A549 (cell line): ENCODE data around the gene PCDHGB2. TPM values are rescaled to one million over a fixed set of nuclear protein-coding genes. Genes with fewer than 3 reads are reported as not detected.
"Not testable (repeated sequence)": the region's sequence is repeated elsewhere in the genome, so short reads cannot be mapped to it uniquely, and the experiment has no call there.

Source experiments
- ATAC-seq, 2 experiments: fragments of 200-7000 bp in 1 of 2; fragments of >200 bp in 1 of 2; cut with Nextera tagmentation in 1 of 2; cut with Tn5 transposase in 1 of 2; 3 replicates each; pipeline versions ENCODE4 v1.8.0 to v1.9.1; 2018 to 2020; ENCODE audit warnings: mild to moderate bottlenecking in 1 of 2, moderate library complexity in 1 of 2
- CTCF ChIA-PET: fragments of 300-600 bp; sonication (Branson Sonifier 250); formaldehyde crosslinking; extraction: SDS; loops from one replicate; lab custom pipeline; 2021; ENCODE audit warnings: antibody characterized with exemption, inconsistent platforms; lab: Yijun Ruan, JAX
- POLR2A ChIA-PET: fragments of 350-600 bp; formaldehyde crosslinking; extraction: SDS; loops from one replicate; lab custom pipeline; 2021; ENCODE audit warnings: antibody characterized with exemption, inconsistent platforms; lab: Yijun Ruan, JAX
- DNase-seq, 2 experiments: peaks; one replicate each; pipeline versions ENCODE4 v3.0.0 to v3.0.0-alpha.2; 2011 to 2016; ENCODE audit warnings: low read depth in 1 of 2, low spot score in 1 of 2
- FAIRE-seq: peaks from 2 replicates; lab custom pipeline; 2011; peaks lifted over from hg19 to GRCh38; lab: Jason Lieb, UNC
- H3K27ac ChIP-seq, 2 experiments: fragments of >200 bp; sonication (Bioruptor Twin); formaldehyde crosslinking; 3 replicates each; pipeline ENCODE4 v1.5.1; 2016 to 2017
- H3K4me1 ChIP-seq: fragments of >200 bp; sonication (Bioruptor Twin); formaldehyde crosslinking; 3 replicates; pipeline ENCODE4 v1.6.1; 2016
- H3K4me2 ChIP-seq: fragments of >200 bp; sonication (Bioruptor Twin); formaldehyde crosslinking; 3 replicates; pipeline ENCODE4 v1.6.1; 2016
- H3K4me3 ChIP-seq: fragments of >200 bp; sonication (Bioruptor Twin); formaldehyde crosslinking; 3 replicates; pipeline ENCODE4 v1.5.1; 2016
- H3K9me3 ChIP-seq: fragments of >200 bp; sonication (Bioruptor Twin); formaldehyde crosslinking; 3 replicates; pipeline ENCODE4 v1.6.1; 2016
- BHLHE40 ChIP-seq: IDR thresholded peaks from 2 replicates; pipeline ENCODE4 v1.6.1; 2012; ENCODE audit warnings: low read depth, low read length, inconsistent platforms
- CBX2 ChIP-seq: fragments of 200-600 bp; sonication (generic); IDR thresholded peaks from 2 replicates; pipeline ENCODE4 v1.6.1; 2016; ENCODE audit warnings: low read depth, mild to moderate bottlenecking, borderline replicate concordance
- CEBPB ChIP-seq, 2 experiments: fragments of >200 bp in 1 of 2; sonication (Bioruptor Twin) in 1 of 2; formaldehyde crosslinking in 1 of 2; IDR thresholded peaks; 2 replicates each; pipeline ENCODE4 v1.6.1; 2012 to 2016
- CHD4 ChIP-seq: fragments of 200-600 bp; sonication (generic); IDR thresholded peaks from 2 replicates; pipeline ENCODE4 v1.6.1; 2016; ENCODE audit warnings: antibody characterized with exemption, mild to moderate bottlenecking, borderline replicate concordance
- EHF ChIP-seq: fragments of 250-450 bp; sonication (Bioruptor Pico); IDR thresholded peaks from 2 replicates; pipeline ENCODE4 v1.5.0; 2020; ENCODE audit warnings: mild to moderate bottlenecking
- ESRRA ChIP-seq: fragments of 150-350 bp; IDR thresholded peaks from 2 replicates; pipeline ENCODE4 v1.6.1; 2014; ENCODE audit warnings: mild to moderate bottlenecking, low read length, borderline replicate concordance
- FOSB ChIP-seq: fragments of 250-450 bp; sonication (Bioruptor Pico); IDR thresholded peaks from 2 replicates; pipeline ENCODE4 v1.5.0; 2020; ENCODE audit warnings: mild to moderate bottlenecking, moderate library complexity
- HEYL ChIP-seq: fragments of 250-450 bp; sonication (Bioruptor Pico); IDR thresholded peaks from 2 replicates; pipeline ENCODE4 v1.8.0; 2021; ENCODE audit warnings: mild to moderate bottlenecking, moderate library complexity
- HMGXB4 ChIP-seq: fragments of 250-450 bp; sonication (Bioruptor Pico); IDR thresholded peaks from 2 replicates; pipeline ENCODE4 v1.5.0; 2021; ENCODE audit warnings: mild to moderate bottlenecking, moderate library complexity, borderline replicate concordance
- HOXA7 ChIP-seq: fragments of 250-450 bp; sonication (Bioruptor Pico); IDR thresholded peaks from 2 replicates; pipeline ENCODE4 v1.5.0; 2020; ENCODE audit warnings: mild to moderate bottlenecking, moderate library complexity
- HOXB13 ChIP-seq: fragments of 250-450 bp; sonication (Bioruptor Pico); IDR thresholded peaks from 2 replicates; pipeline ENCODE4 v1.5.0; 2020; ENCODE audit warnings: low read depth, mild to moderate bottlenecking, moderate library complexity
- HOXB5 ChIP-seq: fragments of 250-450 bp; sonication (Bioruptor Pico); IDR thresholded peaks from 2 replicates; pipeline ENCODE4 v1.5.0; 2020; ENCODE audit warnings: mild to moderate bottlenecking, moderate library complexity
- JUN ChIP-seq, 2 experiments: fragments of >200 bp; sonication (Bioruptor Twin); formaldehyde crosslinking; IDR thresholded peaks; 2 replicates in 1 of 2; 3 replicates in 1 of 2; pipeline ENCODE4 v1.6.1; 2016 to 2017
- KDM5A ChIP-seq: fragments of 200-600 bp; sonication (generic); IDR thresholded peaks from 2 replicates; pipeline ENCODE4 v1.6.1; 2016; ENCODE audit warnings: antibody characterized with exemption, mild to moderate bottlenecking
- MYC ChIP-seq: IDR thresholded peaks from 2 replicates; pipeline ENCODE4 v1.6.1; 2012; ENCODE audit warnings: mild to moderate bottlenecking, inconsistent platforms, low read length, improper control_type of control experiment, borderline replicate concordance
- NPAS2 ChIP-seq: fragments of 250-450 bp; sonication (Bioruptor Pico); IDR thresholded peaks from 2 replicates; pipeline ENCODE4 v1.8.0; 2022; ENCODE audit warnings: mild to moderate bottlenecking, moderate library complexity, borderline replicate concordance
- NR3C1 ChIP-seq: fragments of >200 bp; sonication (Bioruptor Twin); formaldehyde crosslinking; IDR thresholded peaks from 3 replicates; pipeline ENCODE4 v1.6.1; 2017
- RAD21 ChIP-seq, 2 experiments: fragments of >200 bp in 1 of 2; sonication (Bioruptor Twin) in 1 of 2; formaldehyde crosslinking in 1 of 2; IDR thresholded peaks in 1 of 2; conservative IDR thresholded peaks in 1 of 2; 2 replicates in 1 of 2; 3 replicates in 1 of 2; pipeline ENCODE4 v1.6.1; 2012 to 2018; ENCODE audit warnings: inconsistent platforms in 1 of 2
- ZC3H11A ChIP-seq: fragments of 450-650 bp; IDR thresholded peaks from 2 replicates; pipeline ENCODE4 v1.6.1; 2014; ENCODE audit warnings: antibody characterized with exemption, mild to moderate bottlenecking
- ZSCAN20 ChIP-seq: fragments of 250-450 bp; sonication (Bioruptor Pico); IDR thresholded peaks from 2 replicates; pipeline ENCODE4 v1.8.0; 2022; ENCODE audit warnings: mild to moderate bottlenecking, moderate library complexity
- WGBS: methylation state at CpG from one replicate; pipeline ENCODE4 v1.1.6; 2017; ENCODE audit errors: missing lambda C conversion rate; 5-methylcytosine and 5-hydroxymethylcytosine counted together
- polyA plus RNA-seq, 4 experiments: library from polyadenylated mRNA; depleted of rRNA in 3 of 4; stranded (reverse); fragments of >200 nt; fragmentation: RNase III in 1 of 4; extraction: RNeasy Plus Mini Kit Qiagen cat#74134 plus additional on column Dnase treatment in 1 of 4; gene quantifications; 2 replicates in 3 of 4; 3 replicates in 1 of 4; pipeline ENCODE4 v1.2.3, GENCODE V29; 2011 to 2017
- TF ChIP-seq, protein P1 (sequence below): fragments of >200 bp; sonication (Bioruptor Twin); formaldehyde crosslinking; IDR thresholded peaks from 2 replicates; pipeline ENCODE4 v1.6.1; 2016
- TF ChIP-seq, protein P2 (sequence below): IDR thresholded peaks from 2 replicates; pipeline ENCODE4 v1.6.1; 2012

PCDHGB2 gene
- polyA plus RNA-seq, 2 of the 4 experiments (the other 2 are of a cell fraction), result 0.04 to 0.36 TPM

DNA sequence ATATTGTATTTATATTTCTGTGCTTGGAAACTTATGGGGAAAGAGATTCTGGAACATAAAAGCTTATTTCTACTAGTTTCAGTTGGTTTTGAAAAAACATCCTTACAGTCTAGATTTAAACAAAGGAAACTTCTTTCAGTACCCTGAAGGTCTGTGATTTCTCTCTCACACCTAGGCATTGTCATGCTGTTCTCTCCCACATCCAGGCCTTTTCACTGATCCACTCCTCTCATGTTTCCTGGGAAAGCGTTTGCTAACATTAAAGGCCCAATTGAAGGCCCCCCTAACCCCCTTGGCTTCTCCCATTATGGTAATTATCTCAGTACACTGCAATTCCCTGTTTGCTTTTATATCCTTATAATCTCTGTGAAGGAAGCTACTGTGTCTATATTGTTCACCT, 17.0 kb upstream of the PCDHGB2 start:
- H3K4me2 ChIP-seq, result no peak overlapping the region
- ATAC-seq (no peak), DNase-seq (no peak), FAIRE-seq (no peak)
- POLR2A ChIA-PET, result no interaction called here
- H3K4me3 ChIP-seq, result no peak overlapping the region
- H3K9me3 ChIP-seq, result peaks cover 37% of the 10 kb centered on the region
- H3K4me1 ChIP-seq, result no peaks in the 10 kb centered on the region
- CTCF ChIA-PET, result interaction anchor here (0.8 to 1.0 kb wide), 2 partner anchors 215 to 221 kb away, joined by 3 to 4 read pairs; no protein-coding TSS in a partner anchor
- TF ChIP-seq NR3C1 (no peak), KDM5A (no peak)
- no peak overlapping the region for H3K27ac ChIP-seq
- WGBS, result 3% methylated on average over 1 of the region's 1 CpG

GRCh38 chr5:141343242-141343952, 16.4 kb upstream of the PCDHGB2 start, which contains the start of gene PCDHGA3:
Gene PCDHGA3 (plus strand): TSS chr5:141343829. CDS start chr5:141344034, 205 bp downstream.
- no peak within 1 kb of the TSS for H3K4me2 ChIP-seq
- POLR2A ChIA-PET, result no interaction called here

GRCh38 chr5:141343953-141344463, 15.8 kb upstream of the PCDHGB2 start:
- WGBS, result 80% methylated on average over 31 of the region's 31 CpGs
- H3K4me1 ChIP-seq, result no peaks in the 10 kb centered on the region
- peaks cover 25% of the 10 kb centered on the region for H3K9me3 ChIP-seq
- DNase-seq, result no peak
- no peak overlapping the region for H3K4me3 ChIP-seq
- no peak for FAIRE-seq
- H3K4me2 ChIP-seq, result no peak overlapping the region
- ChIA-PET CTCF (interaction anchor here (0.9 to 2.2 kb wide), 4 partner anchors 39 to 223 kb away, joined by 3 to 8 read pairs (median 6); partner anchors contain the start of gene PCDHGA7), POLR2A (no interaction called here)
- TF ChIP-seq BHLHE40, result no peak
- TF ChIP-seq, protein P1, sequence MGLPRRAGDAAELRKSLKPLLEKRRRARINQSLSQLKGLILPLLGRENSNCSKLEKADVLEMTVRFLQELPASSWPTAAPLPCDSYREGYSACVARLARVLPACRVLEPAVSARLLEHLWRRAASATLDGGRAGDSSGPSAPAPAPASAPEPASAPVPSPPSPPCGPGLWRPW, result no peak
- no peak overlapping the region for H3K27ac ChIP-seq
- no peak for ATAC-seq

More at GRCh38 chr5:141343242-141343952, 16.4 kb upstream of the PCDHGB2 start, which contains the start of gene PCDHGA3:
- Histone ChIP-seq H3K4me3 (no peak within 1 kb of the TSS), H3K4me1 (no peaks in the 10 kb centered on the region), H3K9me3 (peaks cover 31% of the 10 kb centered on the region), H3K27ac (no peak within 1 kb of the TSS)
- CTCF ChIA-PET, result interaction anchor here (0.9 to 2.2 kb wide), 4 partner anchors 40 to 224 kb away, joined by 3 to 8 read pairs (median 6); partner anchors contain the start of gene PCDHGA7
- WGBS, result 25% methylated on average over 9 of the region's 9 CpGs
- ATAC-seq (0 out of 6 replicates have a peak, but pooled peaks of 1 of the 2 experiments have one; percentile 34), DNase-seq (peak in 1 of 2 experiments; percentile 61), FAIRE-seq (no peak)
- TF ChIP-seq NPAS2 (CRISPR knock-in tag) (no peak), KDM5A (no peak), RAD21 (conservative IDR thresholded peaks at IDR 0.05 in 1 of 2, IDR thresholded peaks at IDR 0.05 in 1 of 2) (peak in 1 of 2 experiments; percentile 32; a peak in 1 of 5 replicates), CBX2 (no peak), CEBPB (IDR thresholded peaks at IDR 0.05) (no peak), CHD4 (no peak), MYC (no peak), HOXB13 (CRISPR knock-in tag) (no peak)
- TF ChIP-seq, protein P2, sequence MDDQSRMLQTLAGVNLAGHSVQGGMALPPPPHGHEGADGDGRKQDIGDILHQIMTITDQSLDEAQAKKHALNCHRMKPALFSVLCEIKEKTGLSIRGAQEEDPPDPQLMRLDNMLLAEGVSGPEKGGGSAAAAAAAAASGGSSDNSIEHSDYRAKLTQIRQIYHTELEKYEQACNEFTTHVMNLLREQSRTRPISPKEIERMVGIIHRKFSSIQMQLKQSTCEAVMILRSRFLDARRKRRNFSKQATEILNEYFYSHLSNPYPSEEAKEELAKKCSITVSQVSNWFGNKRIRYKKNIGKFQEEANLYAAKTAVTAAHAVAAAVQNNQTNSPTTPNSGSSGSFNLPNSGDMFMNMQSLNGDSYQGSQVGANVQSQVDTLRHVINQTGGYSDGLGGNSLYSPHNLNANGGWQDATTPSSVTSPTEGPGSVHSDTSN, result no peak

DNA sequence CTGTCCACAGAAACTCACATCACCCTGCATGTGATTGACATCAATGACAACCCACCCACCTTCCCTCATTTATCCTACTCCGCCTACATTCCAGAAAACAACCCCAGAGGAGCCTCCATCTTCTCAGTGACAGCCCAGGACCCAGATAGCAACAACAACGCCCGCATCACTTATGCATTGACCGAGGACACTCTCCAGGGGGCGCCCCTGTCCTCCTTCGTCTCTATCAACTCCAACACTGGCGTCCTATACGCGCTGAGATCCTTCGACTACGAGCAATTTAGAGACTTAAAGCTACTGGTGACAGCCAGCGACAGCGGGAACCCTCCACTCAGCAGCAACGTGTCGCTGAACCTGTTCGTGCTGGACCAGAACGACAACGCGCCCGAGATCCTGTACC, 14.5 kb upstream of the PCDHGB2 start:
- ATAC-seq, result no peak
- no peak for TF ChIP-seq HEYL (CRISPR knock-in tag)
- TF ChIP-seq FOSB (CRISPR knock-in tag), result no peak
- no peak for TF ChIP-seq ZC3H11A
- TF ChIP-seq EHF (CRISPR knock-in tag), result no peak
- TF ChIP-seq ESRRA, result no peak
- TF ChIP-seq HOXB13 (CRISPR knock-in tag), result no peak
- no peak for TF ChIP-seq JUN (IDR thresholded peaks at IDR 0.05)
- TF ChIP-seq HOXA7, result no peak
- no peak for TF ChIP-seq HOXB5 (CRISPR knock-in tag)
- no peak for TF ChIP-seq ZSCAN20 (CRISPR knock-in tag)
- no peak for TF ChIP-seq HMGXB4 (CRISPR knock-in tag)
- TF ChIP-seq, all 56 proteins: peak for 0
- ChIA-PET CTCF (interaction anchor here (1.1 to 2.2 kb wide), 4 partner anchors 14 to 222 kb away, joined by 3 to 8 read pairs (median 4); no protein-coding TSS in a partner anchor), POLR2A (no interaction called here)
- no peak overlapping the region for H3K4me2 ChIP-seq
- H3K4me1 ChIP-seq, result no peaks in the 10 kb centered on the region
- DNase-seq (no peak), FAIRE-seq (no peak)
- no peak overlapping the region for H3K4me3 ChIP-seq
- H3K27ac ChIP-seq, result no peak overlapping the region
- H3K9me3 ChIP-seq, result peaks cover 16% of the 10 kb centered on the region
- WGBS, result 87% methylated on average over 20 of the region's 20 CpGs

DNA sequence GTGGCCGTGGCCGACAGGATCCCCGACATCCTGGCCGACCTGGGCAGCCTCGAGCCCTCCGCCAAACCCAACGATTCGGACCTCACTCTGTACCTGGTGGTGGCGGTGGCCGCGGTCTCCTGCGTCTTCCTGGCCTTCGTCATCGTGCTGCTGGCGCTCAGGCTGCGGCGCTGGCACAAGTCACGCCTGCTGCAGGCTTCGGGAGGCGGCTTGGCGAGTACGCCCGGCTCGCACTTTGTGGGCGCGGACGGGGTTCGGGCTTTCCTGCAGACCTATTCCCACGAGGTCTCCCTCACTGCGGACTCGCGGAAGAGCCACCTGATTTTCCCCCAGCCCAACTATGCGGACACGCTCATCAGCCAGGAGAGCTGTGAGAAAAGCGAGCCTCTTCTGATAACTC, 13.8 kb upstream of the PCDHGB2 start:
- peaks cover 20% of the 10 kb centered on the region for H3K9me3 ChIP-seq
- POLR2A ChIA-PET, ATAC-seq, H3K27ac ChIP-seq, DNase-seq, H3K4me2 ChIP-seq, H3K4me3 ChIP-seq, FAIRE-seq, H3K4me1 ChIP-seq: not testable (repeated sequence)
- CTCF ChIA-PET, result interaction anchor here (1.0 to 2.0 kb wide), 5 partner anchors 15 to 179 kb away, joined by 3 to 11 read pairs (median 4); partner anchors contain the start of genes PCDHGA1 and PCDHGA5
- 85% methylated on average over 25 of the region's 35 CpGs for WGBS
